GM21390 (cell line): ENCODE measurements around the gene ADAMTS9.

ENCODE experiments used
- ATAC-seq: cut with Tn5 transposase; IDR thresholded peaks from one replicate; pipeline ENCODE4 v1.9.1; 2021; ENCODE audit not compliant: unreplicated experiment

ADAMTS9 gene

DNA sequence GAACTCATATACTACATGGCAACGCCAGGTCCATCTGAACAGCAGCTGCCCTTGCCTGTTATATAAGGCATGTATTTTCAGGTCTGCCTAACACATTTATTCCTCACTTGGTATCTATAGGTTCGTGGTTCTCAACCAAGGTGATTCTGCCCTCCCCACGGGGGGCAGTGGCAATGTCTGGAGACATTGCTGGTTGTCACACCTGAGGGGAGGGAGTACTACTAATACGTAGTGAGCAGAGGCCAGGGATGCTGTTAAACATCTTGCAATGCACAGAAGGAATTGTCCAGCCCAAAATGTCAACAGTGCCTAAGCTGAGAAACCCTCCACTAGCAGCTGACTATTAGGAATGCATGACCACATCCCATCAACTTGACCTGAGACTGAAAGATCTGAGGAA, 32.6 kb downstream of the ADAMTS9 start:
- ATAC-seq: no peak

- ATAC-seq: no peak
Measured at GRCh38 chr3:64654013-64654412, 33.8 kb downstream of the ADAMTS9 start.

GRCh38 chr3:64653101-64653500, 34.7 kb downstream of the ADAMTS9 start:
- ATAC-seq: no peak

DNA sequence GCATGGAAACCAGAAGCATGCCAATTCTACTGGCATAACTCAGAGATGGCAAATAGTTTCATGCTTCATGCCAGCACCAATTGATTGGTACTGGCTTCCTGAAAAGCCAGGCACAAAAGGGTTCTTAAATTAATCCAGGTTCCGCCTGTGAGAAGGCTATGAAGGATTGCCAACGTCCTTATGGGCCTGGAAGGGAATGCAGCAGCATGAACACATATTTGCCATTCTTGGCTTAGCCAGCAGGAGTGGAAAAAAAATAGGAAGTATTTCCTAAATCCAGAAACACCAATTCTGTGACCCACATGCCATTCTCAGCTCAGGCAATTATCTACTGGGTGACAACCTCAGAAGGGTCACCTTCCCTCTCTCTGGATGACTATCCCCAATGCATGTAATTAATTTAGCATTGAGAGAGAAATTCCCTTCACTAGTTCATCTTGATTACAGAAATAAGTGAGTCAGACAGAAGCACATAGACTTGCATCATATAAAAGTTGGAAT, 36.0 kb downstream of the ADAMTS9 start:
- ATAC-seq: no peak

GRCh38 chr3:64651303-64651702, 36.5 kb downstream of the ADAMTS9 start:
- ATAC-seq: no peak

GRCh38 chr3:64650715-64651114, 37.1 kb downstream of the ADAMTS9 start:
- ATAC-seq: no peak

DNA sequence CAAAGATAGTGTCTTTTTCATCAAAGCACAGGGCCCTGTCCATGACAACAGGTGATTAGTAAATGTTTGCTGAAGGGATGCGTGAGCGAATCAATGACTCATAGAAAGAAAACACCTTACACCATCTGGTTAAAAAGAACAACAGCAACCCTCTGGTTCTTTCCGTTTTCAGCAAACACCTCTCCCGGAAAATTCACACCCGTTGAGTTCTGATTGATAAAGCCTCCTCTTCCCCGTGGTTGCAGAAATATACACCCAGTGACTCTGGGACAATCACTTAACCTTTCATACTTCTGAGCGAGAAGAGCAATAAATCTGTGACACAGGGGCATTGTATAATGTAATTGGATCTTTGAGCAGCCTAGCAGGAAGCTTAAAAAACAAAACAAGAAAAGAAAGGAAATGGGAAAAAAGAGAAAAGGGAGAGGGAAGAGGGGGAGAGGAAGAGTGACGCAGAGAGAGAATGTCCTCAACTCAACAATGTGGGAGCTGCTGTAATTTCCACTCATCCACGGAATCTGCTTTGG, 37.6 kb downstream of the ADAMTS9 start:
- no peak for ATAC-seq

DNA sequence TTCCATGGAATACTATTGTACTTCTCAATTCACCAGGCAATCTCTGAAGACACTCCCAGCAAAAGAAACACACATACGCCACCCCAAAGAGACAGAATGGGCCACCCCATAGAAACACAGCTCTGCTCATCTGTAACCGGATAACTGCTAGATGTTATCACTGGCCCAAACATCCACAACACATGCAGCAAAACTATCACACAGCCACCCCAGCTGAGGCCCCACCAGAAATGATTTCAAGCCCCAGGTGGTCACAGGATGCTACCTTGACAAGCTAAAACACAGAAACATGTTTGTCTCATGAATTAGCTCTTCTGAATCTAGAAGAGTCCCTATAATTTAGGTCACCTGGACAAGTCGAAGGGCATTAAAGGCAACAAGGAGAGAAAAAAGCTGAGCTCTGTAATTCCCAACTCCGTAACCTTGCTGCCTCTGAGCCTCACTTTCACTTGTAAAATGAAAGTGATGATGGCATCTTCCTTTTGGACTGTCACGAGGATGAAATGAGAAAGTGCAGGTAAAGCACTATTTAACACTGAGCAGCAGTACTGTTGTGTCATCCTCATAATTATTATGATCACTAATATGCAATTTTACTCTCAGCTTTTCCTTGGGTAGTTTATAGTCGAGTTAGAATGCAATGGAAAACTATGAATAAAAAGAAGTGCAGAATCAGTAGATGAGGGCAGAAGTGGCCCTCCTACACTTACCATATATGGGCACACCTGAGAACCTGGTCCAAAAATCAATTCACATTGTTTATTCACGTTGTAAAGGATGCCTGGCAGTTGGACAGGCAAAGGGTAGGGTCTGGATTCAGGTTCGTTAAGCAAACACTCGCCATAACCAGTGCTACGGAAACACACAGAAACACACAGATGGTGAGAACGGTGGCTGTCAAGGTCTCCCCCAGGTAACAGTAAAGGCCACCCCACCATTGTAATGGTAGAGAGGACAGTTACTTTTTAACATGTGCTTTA, 38.6 kb downstream of the ADAMTS9 start:
- no peak for ATAC-seq

GRCh38 chr3:64647825-64648224, 40.0 kb downstream of the ADAMTS9 start:
- ATAC-seq: no peak

DNA sequence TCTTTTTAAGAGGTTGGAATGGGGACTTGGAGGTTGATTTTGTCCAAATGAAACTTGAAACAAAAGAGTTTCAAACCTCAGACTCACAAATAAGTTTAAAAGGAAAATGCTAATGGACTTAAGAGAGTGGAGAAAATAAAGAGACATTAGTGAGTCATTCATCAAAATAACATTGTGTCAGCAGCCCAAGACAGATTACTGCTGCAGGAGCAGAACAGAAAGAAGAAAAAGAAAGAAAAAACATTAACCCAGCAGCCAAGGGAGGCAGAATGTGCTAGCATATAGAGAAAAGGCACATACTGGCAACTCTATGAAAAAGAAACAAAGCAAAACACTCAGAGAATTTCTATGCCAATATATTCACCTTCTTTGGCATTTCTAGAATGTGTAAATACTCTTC, 42.6 kb downstream of the ADAMTS9 start:
- ATAC-seq: no peak

GRCh38 chr3:64644483-64644882, 43.3 kb downstream of the ADAMTS9 start:
- ATAC-seq: no peak

DNA sequence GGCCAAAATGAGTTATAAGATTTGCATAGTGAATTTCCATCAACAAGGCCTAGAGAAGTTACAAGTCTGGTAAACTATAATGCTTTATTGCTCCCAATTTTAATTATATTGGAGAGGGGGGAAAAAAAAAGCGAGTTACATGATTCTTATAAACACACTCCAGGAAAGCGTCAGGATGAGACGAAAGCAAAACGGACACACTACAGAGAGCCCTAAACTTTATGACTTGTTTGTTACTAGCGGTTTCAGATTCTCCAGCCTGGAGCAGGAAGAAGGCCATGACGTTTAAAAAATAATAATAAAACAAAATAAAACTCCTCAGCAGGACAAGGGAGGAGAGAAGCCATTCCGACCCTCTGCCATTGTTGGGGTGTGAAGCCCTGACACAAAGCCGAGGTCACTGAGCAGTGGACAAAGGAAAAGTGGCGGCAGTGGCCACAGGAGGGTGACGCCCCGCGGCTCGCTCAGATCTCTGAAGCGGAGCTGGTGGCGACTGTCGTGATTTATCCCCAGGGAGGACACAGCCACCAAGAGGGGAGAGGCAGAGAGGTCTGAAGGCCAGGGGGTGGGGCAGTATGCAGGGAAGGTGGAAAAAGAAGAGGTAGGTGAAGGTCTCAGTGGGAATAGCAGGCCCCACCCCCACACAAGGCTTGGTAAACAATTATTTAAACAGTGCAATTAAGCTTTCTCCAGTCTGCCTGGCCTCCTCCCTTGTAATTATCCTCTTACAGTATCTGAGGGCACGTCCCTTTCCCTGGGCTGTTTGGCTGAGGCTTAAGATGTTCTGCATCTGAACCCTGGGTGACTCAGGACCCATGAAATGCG, 45.3 kb downstream of the ADAMTS9 start:
- no peak for ATAC-seq

DNA sequence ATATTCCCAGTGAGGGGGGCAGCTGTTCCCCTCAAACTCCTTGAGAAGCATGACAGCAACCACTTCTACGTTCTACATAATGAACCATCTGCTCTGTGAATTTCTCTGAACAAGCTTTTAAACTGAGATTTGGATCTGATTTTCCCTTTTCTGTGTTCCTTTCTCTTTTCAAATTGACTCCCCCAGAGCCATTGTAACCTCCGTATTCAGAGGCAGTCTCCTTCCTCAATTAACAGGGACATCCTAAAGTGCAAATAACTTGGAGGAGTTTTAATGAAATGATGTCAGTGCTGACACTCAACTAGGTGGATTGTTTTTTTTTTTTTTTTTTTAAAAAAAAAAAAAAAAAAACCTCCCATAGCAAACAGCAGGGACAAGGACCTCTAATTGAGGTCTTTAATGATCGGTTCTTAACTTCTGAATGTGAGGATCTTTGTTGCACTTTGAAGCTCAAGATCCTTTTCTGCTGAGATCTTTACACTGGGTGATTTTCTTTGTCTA, 48.8 kb downstream of the ADAMTS9 start:
- no peak for ATAC-seq

DNA sequence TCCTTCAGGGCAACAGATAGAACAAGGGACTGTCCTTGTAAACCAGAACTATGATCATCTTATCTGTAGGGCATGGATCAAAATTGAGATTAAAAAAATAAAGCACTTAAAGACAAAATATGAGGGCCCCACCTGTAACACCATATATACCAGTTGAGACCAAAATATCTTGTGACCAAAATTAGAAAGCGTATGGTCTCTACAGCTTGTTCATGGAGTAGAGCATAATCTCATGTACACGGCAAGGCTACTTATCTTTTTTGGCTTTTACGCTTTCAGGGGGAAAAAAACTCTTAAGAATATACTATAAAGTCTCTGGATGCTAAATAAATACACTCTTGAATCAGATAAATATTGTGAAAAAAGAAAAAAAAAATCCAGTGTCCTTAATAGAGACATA, 49.3 kb downstream of the ADAMTS9 start:
- ATAC-seq: no peak

DNA sequence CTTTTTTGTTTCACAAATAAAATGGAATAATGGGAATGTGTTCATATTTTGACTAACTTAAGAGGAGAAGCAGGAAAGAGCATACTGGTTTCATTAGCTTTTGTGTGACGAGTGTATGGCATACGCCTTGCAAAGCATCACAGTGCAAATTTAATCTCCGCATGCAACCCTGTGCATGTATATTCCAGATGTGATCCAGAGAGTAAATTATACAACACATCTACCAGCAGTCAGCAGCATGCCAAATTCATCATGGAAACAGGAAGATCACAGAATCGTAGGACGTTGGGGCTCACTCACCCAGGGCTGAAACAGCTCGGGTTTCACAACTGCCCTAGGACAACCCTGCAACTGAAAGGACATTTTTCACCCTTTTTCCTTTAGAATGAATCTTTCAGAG, 53.4 kb downstream of the ADAMTS9 start:
- no peak for ATAC-seq

GRCh38 chr3:64631951-64632350, 55.8 kb downstream of the ADAMTS9 start:
- ATAC-seq: no peak

DNA sequence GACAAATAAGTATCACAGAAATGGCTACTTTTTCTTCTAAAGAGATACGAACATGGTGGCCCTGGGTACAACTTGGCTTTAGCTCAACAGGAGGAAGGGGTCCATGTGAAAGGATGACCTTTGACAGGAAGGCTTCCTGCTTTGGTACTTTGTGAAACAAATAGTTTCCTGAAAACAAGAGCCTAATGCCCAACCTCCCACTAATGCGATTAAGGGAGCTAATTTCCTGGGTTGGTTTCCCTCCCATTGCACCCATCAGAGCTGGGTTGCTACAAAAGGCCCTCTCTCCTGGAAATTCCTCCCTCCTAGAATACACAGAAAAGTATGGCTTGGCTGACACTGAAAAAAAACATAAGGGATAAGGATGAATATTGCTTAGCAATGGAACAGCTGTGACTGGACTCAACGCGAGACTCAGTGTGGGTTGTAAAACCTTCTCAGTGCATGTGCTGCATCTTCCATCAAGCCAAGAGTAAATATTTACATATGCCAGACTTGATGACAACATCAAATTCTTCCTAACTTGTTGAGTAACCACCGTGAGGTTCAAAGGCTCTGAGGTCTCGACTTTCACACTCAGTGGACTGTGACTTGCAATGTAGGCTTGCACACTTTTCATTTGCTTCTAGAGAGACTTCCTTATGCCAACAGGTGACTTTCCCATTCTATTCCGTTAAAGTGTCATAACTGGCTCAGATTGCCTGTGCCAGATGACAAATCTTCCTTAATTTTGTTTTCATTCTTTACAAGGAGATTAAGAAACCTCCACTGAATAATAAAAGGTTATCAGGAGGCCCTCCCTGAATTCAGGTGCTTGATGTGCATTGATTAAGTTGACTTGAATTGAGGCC, 60.1 kb downstream of the ADAMTS9 start:
- ATAC-seq: no peak

DNA sequence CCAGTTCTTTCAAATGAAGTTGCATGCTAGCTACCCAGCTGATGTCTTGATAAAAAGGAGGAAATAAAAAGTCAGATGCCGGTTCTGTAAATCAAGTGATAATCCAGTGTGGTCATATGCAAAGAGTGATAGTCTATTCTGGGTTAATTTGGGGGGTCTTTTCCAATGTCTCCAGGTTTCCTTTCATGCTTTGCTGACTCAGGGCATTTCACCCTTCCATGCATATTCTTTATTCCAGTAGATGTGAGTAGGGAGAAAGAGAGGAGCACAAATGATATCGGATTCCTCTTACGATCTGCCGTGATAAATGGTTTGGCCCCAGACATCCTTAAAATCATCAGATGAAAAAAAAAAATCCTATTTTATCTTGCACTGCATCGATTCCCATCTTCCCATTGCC, 60.8 kb downstream of the ADAMTS9 start:
- no peak for ATAC-seq

DNA sequence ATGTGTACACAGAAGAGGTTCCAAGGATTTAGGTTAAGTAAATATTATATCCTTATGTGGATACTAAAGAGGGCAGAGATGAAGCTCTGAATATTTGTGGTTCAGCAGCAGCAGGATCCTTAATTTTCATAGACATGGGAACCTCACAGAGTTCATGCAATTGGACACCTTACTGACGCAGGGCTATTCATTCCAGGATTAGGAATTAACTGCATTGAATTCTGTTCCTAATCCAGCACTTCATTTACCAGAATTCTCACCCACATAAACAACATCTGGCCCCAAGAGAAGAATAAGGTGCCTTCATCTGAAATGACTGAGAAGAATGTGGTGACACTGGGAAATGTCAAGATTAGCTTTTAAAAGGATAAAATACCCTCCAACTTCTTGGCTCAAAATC, 62.4 kb downstream of the ADAMTS9 start:
- ATAC-seq: no peak

DNA sequence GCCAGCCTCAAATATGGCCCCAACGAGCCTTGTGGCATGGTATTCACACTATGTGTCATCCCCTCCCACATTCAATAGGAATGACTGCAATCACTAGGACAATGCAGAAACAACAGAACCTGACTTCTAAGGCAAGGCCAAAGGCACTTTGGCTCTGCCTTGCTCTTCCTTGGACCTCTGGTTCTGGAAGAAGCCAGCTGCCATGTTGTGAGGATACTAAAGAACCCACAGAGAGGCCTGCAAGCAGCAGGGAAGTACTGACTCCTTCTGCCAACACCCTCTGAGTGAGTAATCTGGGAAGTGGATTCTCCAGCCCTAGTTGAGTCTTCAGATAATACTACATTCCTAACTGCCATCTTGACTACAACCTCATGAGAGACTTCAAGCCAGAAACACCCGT, 64.7 kb downstream of the ADAMTS9 start:
- ATAC-seq: no peak
